ENCODE data around the gene BST1.

GRCh38 chr4:15714141-15714540, 11.3 kb downstream of the BST1 start:
- TF ChIP-seq, protein P1, sequence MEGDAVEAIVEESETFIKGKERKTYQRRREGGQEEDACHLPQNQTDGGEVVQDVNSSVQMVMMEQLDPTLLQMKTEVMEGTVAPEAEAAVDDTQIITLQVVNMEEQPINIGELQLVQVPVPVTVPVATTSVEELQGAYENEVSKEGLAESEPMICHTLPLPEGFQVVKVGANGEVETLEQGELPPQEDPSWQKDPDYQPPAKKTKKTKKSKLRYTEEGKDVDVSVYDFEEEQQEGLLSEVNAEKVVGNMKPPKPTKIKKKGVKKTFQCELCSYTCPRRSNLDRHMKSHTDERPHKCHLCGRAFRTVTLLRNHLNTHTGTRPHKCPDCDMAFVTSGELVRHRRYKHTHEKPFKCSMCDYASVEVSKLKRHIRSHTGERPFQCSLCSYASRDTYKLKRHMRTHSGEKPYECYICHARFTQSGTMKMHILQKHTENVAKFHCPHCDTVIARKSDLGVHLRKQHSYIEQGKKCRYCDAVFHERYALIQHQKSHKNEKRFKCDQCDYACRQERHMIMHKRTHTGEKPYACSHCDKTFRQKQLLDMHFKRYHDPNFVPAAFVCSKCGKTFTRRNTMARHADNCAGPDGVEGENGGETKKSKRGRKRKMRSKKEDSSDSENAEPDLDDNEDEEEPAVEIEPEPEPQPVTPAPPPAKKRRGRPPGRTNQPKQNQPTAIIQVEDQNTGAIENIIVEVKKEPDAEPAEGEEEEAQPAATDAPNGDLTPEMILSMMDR (IDR thresholded peaks at IDR 0.05): no peak
- no peak for TF ChIP-seq POLR2A (IDR thresholded peaks at IDR 0.05)

Data from body of pancreas (tissue), 4 donors.